GM18499 (cell line): ENCODE data around the gene DENND1A.

ENCODE experiments used
- ATAC-seq: cut with Tn5 transposase; IDR thresholded peaks from one replicate; pipeline ENCODE4 v1.9.1; 2021; ENCODE audit warnings: moderate number of reproducible peaks; ENCODE audit not compliant: insufficient read depth, unreplicated experiment

Gene DENND1A

GRCh38 chr9:123517512-123517911 lies 412.4 kb downstream of the DENND1A start:
- no peak for ATAC-seq

GRCh38 chr9:123514766-123515165 lies 415.2 kb downstream of the DENND1A start:
- ATAC-seq: no peak

- no peak for ATAC-seq
These were observed 416.4 kb downstream of the DENND1A start for GRCh38 chr9:123513554-123513953.

- no peak for ATAC-seq
These were observed 418.3 kb downstream of the DENND1A start for GRCh38 chr9:123511326-123512277.

GRCh38 chr9:123509646-123510045 lies 420.3 kb downstream of the DENND1A start:
- ATAC-seq: no peak

GRCh38 chr9:123508048-123508447 lies 421.9 kb downstream of the DENND1A start:
- ATAC-seq: no peak

- ATAC-seq: no peak
These were observed 424.4 kb downstream of the DENND1A start for GRCh38 chr9:123505496-123505895.

- no peak for ATAC-seq
These were observed 429.6 kb downstream of the DENND1A start for GRCh38 chr9:123500336-123500735.

GRCh38 chr9:123497830-123498229 lies 432.1 kb downstream of the DENND1A start:
- ATAC-seq: no peak

GRCh38 chr9:123495731-123496130 lies 434.2 kb downstream of the DENND1A start:
- ATAC-seq: no peak

- ATAC-seq: no peak
These were observed 436.3 kb downstream of the DENND1A start for GRCh38 chr9:123493627-123494026.

- no peak for ATAC-seq
These were observed 439.2 kb downstream of the DENND1A start for GRCh38 chr9:123490688-123491087.

- no peak for ATAC-seq
These were observed 441.1 kb downstream of the DENND1A start for GRCh38 chr9:123488722-123489321.

- no peak for ATAC-seq
These were observed 441.9 kb downstream of the DENND1A start for GRCh38 chr9:123487944-123488548.

- no peak for ATAC-seq
These were observed 443.5 kb downstream of the DENND1A start for GRCh38 chr9:123486431-123486830.

GRCh38 chr9:123485216-123485615 lies 444.7 kb downstream of the DENND1A start:
- no peak for ATAC-seq

- ATAC-seq: no peak
These were observed 445.8 kb downstream of the DENND1A start for GRCh38 chr9:123484130-123484529.

GRCh38 chr9:123483191-123483803 lies 446.6 kb downstream of the DENND1A start:
- ATAC-seq: no peak

- ATAC-seq: no peak
These were observed 447.5 kb downstream of the DENND1A start for GRCh38 chr9:123482295-123482968.

GRCh38 chr9:123481209-123481865 lies 448.6 kb downstream of the DENND1A start:
- ATAC-seq: no peak
